H9 (cell line): ENCODE data around the gene RPL37A. TPM values are rescaled to one million over a fixed set of nuclear protein-coding genes. Genes with fewer than 3 reads are reported as not detected.

Experiments used
- DNase-seq: peaks from one replicate; pipeline ENCODE4 v3.0.0-alpha.2; 2017
- H2AFZ ChIP-seq: one replicate; pipeline ENCODE4 v1.6.1; 2013; ENCODE audit warnings: mild to moderate bottlenecking, low read length, control low read depth, moderate library complexity
- H2AK5ac ChIP-seq: 2 replicates; pipeline ENCODE4 v1.6.1; 2013; ENCODE audit warnings: low read length, control low read depth, mixed read lengths; ENCODE audit not compliant: insufficient read length
- H2BK120ac ChIP-seq: one replicate; pipeline ENCODE4 v1.6.1; 2013; ENCODE audit warnings: low read depth, mild to moderate bottlenecking, low read length, control low read depth, inconsistent platforms; ENCODE audit not compliant: poor library complexity, severe bottlenecking
- H2BK12ac ChIP-seq: 2 replicates; pipeline ENCODE4 v1.6.1; 2013; ENCODE audit warnings: low read length, control low read depth, mixed read lengths, low read depth; ENCODE audit not compliant: insufficient read length
- H2BK15ac ChIP-seq: 2 replicates; pipeline ENCODE4 v1.6.1; 2013; ENCODE audit warnings: low read depth, low read length, control low read depth
- H2BK20ac ChIP-seq: one replicate; pipeline ENCODE4 v1.6.1; 2013; ENCODE audit warnings: low read depth, mild to moderate bottlenecking, low read length, control low read depth, inconsistent platforms; ENCODE audit not compliant: poor library complexity, severe bottlenecking
- H2BK5ac ChIP-seq: 2 replicates; pipeline ENCODE4 v1.6.1; 2013; ENCODE audit warnings: low read length, control low read depth, mixed read lengths; ENCODE audit not compliant: insufficient read length
- H3K14ac ChIP-seq: 2 replicates; pipeline ENCODE4 v1.6.1; 2013; ENCODE audit warnings: low read length, control low read depth; ENCODE audit not compliant: insufficient read depth
- H3K18ac ChIP-seq: 2 replicates; pipeline ENCODE4 v1.6.1; 2013; ENCODE audit warnings: low read depth, mild to moderate bottlenecking, mixed read lengths, low read length, control low read depth; ENCODE audit not compliant: insufficient read length
- H3K23ac ChIP-seq: 2 replicates; pipeline ENCODE4 v1.6.1; 2013; ENCODE audit warnings: low read length, control low read depth, mixed read lengths, low read depth; ENCODE audit not compliant: insufficient read length
- H3K23me2 ChIP-seq: 2 replicates; pipeline ENCODE4 v1.6.1; 2013; ENCODE audit warnings: low read depth, mild to moderate bottlenecking, mixed read lengths, low read length, control low read depth; ENCODE audit not compliant: insufficient read length, poor library complexity, severe bottlenecking
- H3K27ac ChIP-seq: 2 replicates; pipeline ENCODE4 v1.5.1; 2013; ENCODE audit warnings: low read length, control low read depth, mixed read lengths, low read depth; ENCODE audit not compliant: insufficient read length
- H3K27me3 ChIP-seq: 2 replicates; pipeline ENCODE4 v1.6.1; 2013; ENCODE audit warnings: low read length, control low read depth, inconsistent platforms; ENCODE audit not compliant: insufficient read depth
- H3K4ac ChIP-seq: 2 replicates; pipeline ENCODE4 v1.6.1; 2013; ENCODE audit warnings: low read depth, mild to moderate bottlenecking, control low read depth, inconsistent platforms, low read length, moderate library complexity
- H3K4me1 ChIP-seq: 2 replicates; pipeline ENCODE4 v1.6.1; 2013; ENCODE audit warnings: low read length, control low read depth, inconsistent platforms; ENCODE audit not compliant: insufficient read depth
- H3K4me2 ChIP-seq: 2 replicates; pipeline ENCODE4 v1.6.1; 2013; ENCODE audit warnings: low read length, control low read depth, mixed read lengths; ENCODE audit not compliant: insufficient read length, insufficient read depth
- H3K56ac ChIP-seq: 2 replicates; pipeline ENCODE4 v1.6.1; 2013; ENCODE audit warnings: low read depth, mild to moderate bottlenecking, mixed read lengths, low read length, control low read depth; ENCODE audit not compliant: insufficient read length
- H3K79me1 ChIP-seq: 2 replicates; pipeline ENCODE4 v1.6.1; 2013; ENCODE audit warnings: low read depth, mild to moderate bottlenecking, moderate library complexity, low read length, control low read depth, inconsistent platforms; ENCODE audit not compliant: insufficient read depth, poor library complexity, severe bottlenecking
- H3K79me2 ChIP-seq: 2 replicates; pipeline ENCODE4 v1.6.1; 2013; ENCODE audit warnings: low read length, control low read depth, inconsistent platforms; ENCODE audit not compliant: insufficient read depth
- H3K9ac ChIP-seq: 2 replicates; pipeline ENCODE4 v1.6.1; 2013; ENCODE audit warnings: low read length, control low read depth, mixed read lengths; ENCODE audit not compliant: insufficient read length; ENCODE audit errors: extremely low read depth
- H3K9me3 ChIP-seq: one replicate; pipeline ENCODE4 v1.6.1; 2013; ENCODE audit warnings: low read depth, low read length, inconsistent platforms; ENCODE audit not compliant: control insufficient read depth
- H3T11ph ChIP-seq: one replicate; pipeline ENCODE4 v1.6.1; 2013; ENCODE audit warnings: mild to moderate bottlenecking, low read length, control low read depth, inconsistent platforms
- H4K20me1 ChIP-seq: one replicate; pipeline ENCODE4 v1.6.1; 2013; ENCODE audit not compliant: control insufficient read depth, insufficient read length, insufficient read depth
- H4K5ac ChIP-seq: 2 replicates; pipeline ENCODE4 v1.6.1; 2013; ENCODE audit warnings: low read depth, mild to moderate bottlenecking, mixed read lengths, low read length, control low read depth; ENCODE audit not compliant: insufficient read length
- H4K8ac ChIP-seq: replicated peaks from 2 replicates; pipeline ENCODE4 v1.6.1; 2013; ENCODE audit warnings: low read length, control low read depth, mixed read lengths, low read depth; ENCODE audit not compliant: insufficient read length
- H4K91ac ChIP-seq: 2 replicates; pipeline ENCODE4 v1.6.1; 2013; ENCODE audit warnings: low read depth, mild to moderate bottlenecking, moderate library complexity, mixed read lengths, low read length, control low read depth; ENCODE audit not compliant: insufficient read length
- H3K27ac Mint-ChIP-seq, 3 experiments: 2 replicates in 2 of 3; 3 replicates in 1 of 3; pipeline ENCODE4 v1.8.0; 2020 to 2021; ENCODE audit warnings: mixed read lengths in 3 of 3, mild to moderate bottlenecking in 1 of 3, moderate library complexity in 1 of 3
- H3K27me3 Mint-ChIP-seq: 2 replicates; pipeline ENCODE4 v1.8.0; 2021; ENCODE audit warnings: low read depth, mild to moderate bottlenecking, moderate library complexity, mixed read lengths
- H3K36me3 Mint-ChIP-seq, 3 experiments: 2 replicates in 2 of 3; 3 replicates in 1 of 3; pipeline ENCODE4 v1.8.0; 2020 to 2021; ENCODE audit warnings: low read depth in 3 of 3, mixed read lengths in 3 of 3; ENCODE audit not compliant: insufficient read depth in 1 of 3
- H3K4me1 Mint-ChIP-seq, 2 experiments: 2 replicates each; pipeline ENCODE4 v1.8.0; 2020; ENCODE audit warnings: mixed read lengths in 2 of 2
- H3K4me3 Mint-ChIP-seq, 2 experiments: 2 replicates in 1 of 2; 3 replicates in 1 of 2; pipeline ENCODE4 v1.8.0; 2020 to 2021; ENCODE audit warnings: mild to moderate bottlenecking in 2 of 2, mixed read lengths in 2 of 2, moderate library complexity in 1 of 2
- H3K9me3 Mint-ChIP-seq, 2 experiments: 2 replicates in 1 of 2; 3 replicates in 1 of 2; pipeline ENCODE4 v1.8.0; 2020; ENCODE audit warnings: mild to moderate bottlenecking in 2 of 2, mixed read lengths in 2 of 2, moderate library complexity in 1 of 2
- CTCF ChIP-seq: fragments of 200-600 bp; sonication (generic); conservative IDR thresholded peaks from 3 replicates; pipeline ENCODE4 v1.8.0; 2021; ENCODE audit warnings: antibody characterized with exemption, mild to moderate bottlenecking
- WGBS: extraction: QIAGEN DNeasy Blood & Tissue Kit; methylation state at CpG from one replicate; pipeline ENCODE4 v1.1.7; 2013; ENCODE audit warnings: missing lambda C conversion rate, low lambda C conversion rate, mixed read lengths; ENCODE audit not compliant: insufficient read length; ENCODE audit errors: extremely low coverage; 5-methylcytosine and 5-hydroxymethylcytosine counted together
- total RNA-seq: library from RNA; stranded (reverse); gene quantifications from 2 replicates; pipeline ENCODE4 v1.2.1, GENCODE V29; 2021

The RPL37A gene
- total RNA-seq, 1 experiment from 2014 or later: 3,769 TPM

DNA sequence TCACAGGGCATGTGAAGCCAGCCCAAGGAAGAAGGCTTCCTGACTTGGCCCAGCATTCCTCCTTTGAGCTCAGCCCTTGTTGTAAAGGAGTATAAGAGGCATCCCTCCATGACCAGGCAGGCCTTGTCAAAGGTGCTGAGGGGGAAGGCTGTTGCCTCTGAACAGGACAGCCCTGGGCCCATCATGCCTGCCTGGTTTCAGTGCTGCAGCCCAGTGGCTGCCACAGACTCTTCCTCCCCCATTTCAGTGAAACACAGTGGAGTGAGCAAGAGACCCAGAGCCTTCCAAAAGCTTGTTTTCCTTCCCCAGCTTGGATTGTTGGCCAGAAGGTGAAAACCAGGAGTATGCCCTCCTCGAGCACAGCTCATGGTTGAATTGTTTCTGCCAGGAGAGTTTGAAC, 19.9 kb upstream of the RPL37A start:
- no peak overlapping the region for H3K4me2 ChIP-seq
- H2BK120ac ChIP-seq: no peak overlapping the region
- H3K27ac Mint-ChIP-seq: peak overlapping the region; percentile 13 to 88 (median 55); a peak in 3 of 7 replicates
- no peak overlapping the region for H3K9ac ChIP-seq
- H4K5ac ChIP-seq: no peak overlapping the region
- DNase-seq: no peak
- H3K27me3 Mint-ChIP-seq: no peaks in the 10 kb centered on the region
- peaks cover 5 to 6% of the 10 kb centered on the region in 2 experiments; a peak in 3 of 4 replicates for H3K4me1 Mint-ChIP-seq
- H2BK12ac ChIP-seq: no peak overlapping the region
- no peak overlapping the region for H3T11ph ChIP-seq
- H3K9me3 ChIP-seq: no peaks in the 10 kb centered on the region
- no peak overlapping the region for H3K56ac ChIP-seq
- H2BK20ac ChIP-seq: no peak overlapping the region
- H3K4me1 ChIP-seq: 0 out of 2 replicates have a peak, but pooled peaks cover 4% of the 10 kb centered on the region
- peaks cover 0 to 25% (median 16%) of the 10 kb centered on the region in 3 experiments; a peak in 5 of 7 replicates for H3K36me3 Mint-ChIP-seq
- H3K23me2 ChIP-seq: no peaks in the 10 kb centered on the region
- no peaks in the 10 kb centered on the region for H3K79me2 ChIP-seq
- H3K14ac ChIP-seq: no peak overlapping the region
- no peak overlapping the region for H2BK5ac ChIP-seq
- H3K9me3 Mint-ChIP-seq: no peaks in the 10 kb centered on the region
- H3K27ac ChIP-seq: no peak overlapping the region
- no peaks in the 10 kb centered on the region for H4K20me1 ChIP-seq
- no peak overlapping the region for H4K91ac ChIP-seq
- no peak overlapping the region for H2AFZ ChIP-seq
- H2AK5ac ChIP-seq: no peak overlapping the region
- H3K27me3 ChIP-seq: no peaks in the 10 kb centered on the region
- no peak; the same call in 2 of the 3 replicates for TF ChIP-seq CTCF
- WGBS: no CpG with 5 or more reads among the region's 1 CpG
- H3K79me1 ChIP-seq: no peaks in the 10 kb centered on the region
- H2BK15ac ChIP-seq: no peak overlapping the region
- no peak overlapping the region for H4K8ac ChIP-seq
- H3K18ac ChIP-seq: no peak overlapping the region
- H3K4ac ChIP-seq: no peak overlapping the region
- H3K4me3 Mint-ChIP-seq: no peak overlapping the region
- no peak overlapping the region for H3K23ac ChIP-seq
